ENCODE results near the gene SLCO4C1. TPM values are rescaled to one million over a fixed set of nuclear protein-coding genes. Genes with fewer than 3 reads are reported as not detected.

The SLCO4C1 gene
- total and polyA plus RNA-seq, 2 of the 4 experiments (the other 2 are of a cell fraction) = not detected

GRCh38 chr5:102290004-102290403 lies 6.1 kb downstream of the SLCO4C1 start:
- Histone ChIP-seq H3K4me2 (ENCODE audit: low read depth, low read length) (no peak overlapping the region), H3K9me3 (ENCODE audit: control insufficient read depth, insufficient read depth, low read length) (peaks cover 8% of the 10 kb centered on the region), H3K9me1 (ENCODE audit: insufficient read depth, low read length) (no peaks in the 10 kb centered on the region), H2BK20ac (ENCODE audit: low read depth, low read length) (no peak overlapping the region), H2AFZ (replicated peaks; ENCODE audit: low read length, poor library complexity) (no peak overlapping the region), H3K27me3 (ENCODE audit: control insufficient read depth, insufficient read depth, low read length) (no peaks in the 10 kb centered on the region), H2BK15ac (ENCODE audit: low read depth, low read length) (no peak overlapping the region), H3K9ac (ENCODE audit: low read depth, low read length) (no peak overlapping the region), H3K18ac (ENCODE audit: low read depth, low read length) (no peak overlapping the region), H3K23ac (ENCODE audit: low read depth, low read length) (no peak overlapping the region), H2AK5ac (ENCODE audit: low read depth, low read length) (no peak overlapping the region), H3K4me3 (ENCODE audit: insufficient read depth, low read depth, low read length) (no peak overlapping the region), H4K20me1 (ENCODE audit: insufficient read depth, low read length) (no peaks in the 10 kb centered on the region), H3K4ac (ENCODE audit: low read depth, low read length) (no peak overlapping the region), H4K8ac (ENCODE audit: low read depth in 2 of 2, low read length in 2 of 2) (no peak overlapping the region), H2BK5ac (ENCODE audit: low read depth, low read length, poor library complexity, severe bottlenecking) (no peak overlapping the region), H3K36me3 (ENCODE audit: control insufficient read depth, insufficient read depth, low read length) (no peaks in the 10 kb centered on the region), H3K27ac (ENCODE audit: insufficient read depth, low read length) (no peak overlapping the region), H4K5ac (ENCODE audit: low read depth, low read length) (no peak overlapping the region), H3K79me1 (ENCODE audit: low read depth in 1 of 2, low read length in 2 of 2) (no peaks in the 10 kb centered on the region), H4K91ac (ENCODE audit: insufficient read depth, low read depth, low read length) (no peak overlapping the region), H3K14ac (replicated peaks; ENCODE audit: low read depth, low read length) (no peak overlapping the region), H3K56ac (ENCODE audit: extremely low read depth, insufficient read depth, low read length) (no peak overlapping the region), H2BK120ac (ENCODE audit: low read depth, low read length) (no peak overlapping the region), H3K4me1 (ENCODE audit: control insufficient read depth, insufficient read depth, low read length) (no peaks in the 10 kb centered on the region), H2AK9ac (replicated peaks; ENCODE audit: low read depth, low read length, poor library complexity) (no peak overlapping the region)
- POLR2A ChIA-PET (ENCODE audit: unreplicated experiment) = no interaction called here
- in situ Hi-C loops (cut with MboI; ENCODE audit: low sequenced_read_pairs) = no loop called here
- TF ChIP-seq NFE2L2 (IDR thresholded peaks at IDR 0.05; ENCODE audit: low read depth, low read length) = no peak
- no peak for TF ChIP-seq RFX5 (IDR thresholded peaks at IDR 0.05; ENCODE audit: low read depth, low read length)
- TF ChIP-seq RCOR1 (IDR thresholded peaks at IDR 0.05; ENCODE audit: insufficient replicate concordance, low read length) = no peak
- TF ChIP-seq CHD1 (IDR thresholded peaks at IDR 0.05; ENCODE audit: low read depth, low read length) = no peak
- no peak for TF ChIP-seq POLR2A (IDR thresholded peaks at IDR 0.05; ENCODE audit: low read depth, low read length)
- TF ChIP-seq CEBPB (IDR thresholded peaks at IDR 0.05; ENCODE audit: low read depth, low read length) = no peak
- no peak for TF ChIP-seq USF2 (IDR thresholded peaks at IDR 0.05; ENCODE audit: low read depth, low read length)
- no peak for TF ChIP-seq MAZ (IDR thresholded peaks at IDR 0.05; ENCODE audit: borderline replicate concordance, low read depth, low read length)
- no TSS peak for BruUV-seq (replicated peaks)
- DNase-seq (no peak), ATAC-seq (ENCODE audit: low read depth) (no peak)
- CTCF ChIA-PET = no interaction called here
- WGBS, 2 experiments (ENCODE audit: extremely low coverage in 2 of 2, insufficient read length in 1 of 2) = 80% methylated on average over 1 of the region's 3 CpGs; no CpG with 5 or more reads in 1 of the 2 experiments
- intact Hi-C loops (cut with micrococcal nuclease) = no loop called here
- dilution Hi-C loops (cut with HindIII; ENCODE audit: low sequenced_read_pairs, unreplicated experiment) = no loop called here

All from IMR-90 (cell line).